HG03565 (cell line): Measurements from ENCODE around the gene PALM.
"Not testable (repeated sequence)": the region's sequence is repeated elsewhere in the genome, so short reads cannot be mapped to it uniquely, and the experiment has no call there.

Experiments used
- ATAC-seq: cut with Tn5 transposase; IDR thresholded peaks from one replicate; pipeline ENCODE4 v1.9.1; 2021; ENCODE audit warnings: mild to moderate bottlenecking, moderate library complexity; ENCODE audit not compliant: unreplicated experiment

PALM gene

GRCh38 chr19:703651-704446 lies 4.9 kb upstream of the PALM start:
- no peak for ATAC-seq

- ATAC-seq = no peak
Observed at GRCh38 chr19:704447-704741, 4.3 kb upstream of the PALM start.

GRCh38 chr19:709196-709964 lies 645 bp downstream of the PALM start:
- ATAC-seq = no peak

- no peak for ATAC-seq
Observed at GRCh38 chr19:709965-710571, 1.3 kb downstream of the PALM start.

GRCh38 chr19:710767-711166 lies 2.0 kb downstream of the PALM start:
- no peak for ATAC-seq

GRCh38 chr19:711254-711653 lies 2.5 kb downstream of the PALM start:
- no peak for ATAC-seq

- no peak for ATAC-seq
Observed at GRCh38 chr19:715347-715746, 6.6 kb downstream of the PALM start.

GRCh38 chr19:718251-718951 lies 9.7 kb downstream of the PALM start:
- ATAC-seq = no peak

GRCh38 chr19:718991-719512 lies 10.3 kb downstream of the PALM start:
- ATAC-seq = no peak

- ATAC-seq = no peak
Observed at GRCh38 chr19:719636-720344, 11.1 kb downstream of the PALM start.

- no peak for ATAC-seq
Observed at GRCh38 chr19:720345-721160, 11.8 kb downstream of the PALM start.

- no peak for ATAC-seq
Observed at GRCh38 chr19:722553-723101, 13.9 kb downstream of the PALM start.

GRCh38 chr19:723247-723646 lies 14.5 kb downstream of the PALM start:
- ATAC-seq = no peak

- no peak for ATAC-seq
Observed at GRCh38 chr19:723714-724113, 15.0 kb downstream of the PALM start.

- ATAC-seq = no peak
Observed at GRCh38 chr19:725461-726089, 16.8 kb downstream of the PALM start.

GRCh38 chr19:726993-727956 lies 18.5 kb downstream of the PALM start:
- no peak for ATAC-seq

- ATAC-seq = no peak
Observed at GRCh38 chr19:728011-728410, 19.3 kb downstream of the PALM start.

GRCh38 chr19:729564-729963 lies 20.8 kb downstream of the PALM start:
- ATAC-seq = not testable (repeated sequence)
